Measurements from ENCODE around the gene SCAMP1. TPM values are rescaled to one million over a fixed set of nuclear protein-coding genes. Genes with fewer than 3 reads are reported as not detected.
"Not testable (repeated sequence)": the region's sequence is repeated elsewhere in the genome, so short reads cannot be mapped to it uniquely, and the experiment has no call there.

Gene SCAMP1
- total RNA-seq, 6 experiments from 2014 or later, result 37.4 to 50.6 (median 44.9) TPM

DNA sequence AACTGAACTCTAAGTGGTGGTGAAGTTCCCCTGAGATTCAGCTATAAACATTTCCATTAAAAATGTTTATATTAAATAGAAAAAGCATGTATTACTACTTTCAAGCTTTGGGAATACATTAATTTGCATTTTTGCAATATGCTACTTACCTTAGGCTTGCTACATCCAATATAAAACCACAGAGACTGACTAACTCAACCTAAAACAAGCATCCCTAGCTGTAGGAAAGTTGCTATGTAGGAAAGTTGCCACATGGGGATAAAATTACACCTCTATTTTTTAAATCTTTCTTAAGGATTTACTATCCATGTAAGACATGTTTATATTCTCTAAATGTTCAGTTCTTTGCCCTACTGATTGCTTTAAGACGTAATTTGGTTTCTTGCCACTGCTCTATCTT, 12.8 kb downstream of the SCAMP1 start:
- H3K9me3 Mint-ChIP-seq, result no peaks in the 10 kb centered on the region
- no peak overlapping the region for H3K4me3 Mint-ChIP-seq
- peaks cover 18% of the 10 kb centered on the region for H3K4me1 Mint-ChIP-seq (ENCODE audit: low read depth)
- no peaks in the 10 kb centered on the region for H3K36me3 Mint-ChIP-seq (ENCODE audit: low read depth)
- H3K27me3 Mint-ChIP-seq (ENCODE audit: insufficient read depth), result no peaks in the 10 kb centered on the region
- TF ChIP-seq CTCF (IDR thresholded peaks at IDR 0.05), result no peak
- no peak overlapping the region for H3K27ac Mint-ChIP-seq
- no peak for DNase-seq

GRCh38 chr5:78376315-78376714, 15.9 kb downstream of the SCAMP1 start:
- no peaks in the 10 kb centered on the region for H3K9me3 Mint-ChIP-seq
- no peak overlapping the region for H3K4me3 Mint-ChIP-seq
- no peaks in the 10 kb centered on the region for H3K36me3 Mint-ChIP-seq (ENCODE audit: low read depth)
- TF ChIP-seq CTCF (IDR thresholded peaks at IDR 0.05), result no peak
- H3K4me1 Mint-ChIP-seq (ENCODE audit: low read depth), result peaks cover 18% of the 10 kb centered on the region
- H3K27ac Mint-ChIP-seq, result no peak overlapping the region
- DNase-seq, result no peak
- no peaks in the 10 kb centered on the region for H3K27me3 Mint-ChIP-seq (ENCODE audit: insufficient read depth)

- Mint-ChIP-seq H3K27ac (no peak overlapping the region), H3K4me1 (ENCODE audit: low read depth) (peaks cover 18% of the 10 kb centered on the region), H3K36me3 (ENCODE audit: low read depth) (no peaks in the 10 kb centered on the region), H3K9me3 (no peaks in the 10 kb centered on the region), H3K4me3 (no peak overlapping the region), H3K27me3 (ENCODE audit: insufficient read depth) (no peaks in the 10 kb centered on the region)
- no peak for TF ChIP-seq CTCF (IDR thresholded peaks at IDR 0.05)
- DNase-seq, result peak; percentile 17
Measured at GRCh38 chr5:78377056-78377717, 16.8 kb downstream of the SCAMP1 start.

DNA sequence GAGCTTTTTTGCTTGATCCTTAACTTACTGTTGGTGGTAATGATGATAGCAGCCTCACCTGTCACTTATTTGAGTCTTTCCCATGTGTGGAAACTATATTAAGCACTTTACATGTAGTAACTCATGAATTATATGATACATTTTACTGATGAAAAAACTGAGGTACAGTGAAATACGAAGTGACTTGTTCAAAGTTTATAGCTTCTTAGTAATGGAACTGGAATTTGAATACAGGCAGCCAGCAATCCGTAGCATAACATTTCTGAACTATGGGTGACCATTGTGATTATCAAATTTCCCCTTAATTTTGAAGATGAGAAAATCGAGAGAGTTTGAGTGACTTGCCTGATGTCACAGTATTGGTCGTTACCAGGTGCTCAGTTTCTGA, 17.3 kb downstream of the SCAMP1 start:
- no peaks in the 10 kb centered on the region for H3K9me3 Mint-ChIP-seq
- H3K4me1 Mint-ChIP-seq (ENCODE audit: low read depth), result peaks cover 18% of the 10 kb centered on the region
- no peaks in the 10 kb centered on the region for H3K36me3 Mint-ChIP-seq (ENCODE audit: low read depth)
- no peak for DNase-seq
- no peaks in the 10 kb centered on the region for H3K27me3 Mint-ChIP-seq (ENCODE audit: insufficient read depth)
- TF ChIP-seq CTCF (IDR thresholded peaks at IDR 0.05), result no peak
- H3K4me3 Mint-ChIP-seq, result no peak overlapping the region
- H3K27ac Mint-ChIP-seq, result no peak overlapping the region

DNA sequence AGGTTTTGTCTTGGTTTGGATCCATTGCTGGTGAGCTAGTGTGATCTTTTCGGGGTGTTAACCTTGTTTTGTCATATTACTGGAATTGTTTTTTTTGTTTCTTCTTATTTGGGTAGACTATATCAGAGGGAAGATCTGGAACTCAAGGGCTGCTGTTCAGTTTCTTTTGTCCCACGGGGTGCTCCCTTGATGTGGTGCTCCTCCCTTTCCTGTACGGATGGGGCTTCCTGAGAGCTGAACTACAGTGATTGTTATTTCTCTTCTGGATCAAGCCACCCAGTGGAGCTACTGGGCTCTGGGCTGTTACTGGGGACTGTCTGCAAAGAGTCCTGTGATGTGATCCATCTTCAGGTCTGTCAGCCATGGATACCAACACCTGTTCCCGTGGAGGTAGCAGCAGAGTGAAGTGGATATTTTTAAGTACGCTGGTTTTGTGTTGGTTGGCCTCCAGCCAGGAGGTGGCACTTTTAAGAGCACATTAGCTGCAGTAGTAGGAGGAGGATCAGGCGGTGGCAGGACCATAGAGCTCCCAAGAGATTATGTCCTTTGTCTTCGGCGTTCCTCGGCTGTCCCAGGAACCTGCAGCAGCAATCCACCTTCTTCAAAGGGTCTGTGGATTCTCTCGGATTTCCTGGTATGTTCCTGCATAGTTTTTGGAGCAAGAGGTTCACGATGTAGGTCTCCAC, 27.2 kb downstream of the SCAMP1 start:
- H3K4me3 Mint-ChIP-seq, result no peak overlapping the region
- TF ChIP-seq CTCF (IDR thresholded peaks at IDR 0.05), result no peak
- H3K36me3 Mint-ChIP-seq (ENCODE audit: low read depth), result peaks cover 32% of the 10 kb centered on the region
- no peaks in the 10 kb centered on the region for H3K27me3 Mint-ChIP-seq (ENCODE audit: insufficient read depth)
- DNase-seq, result no peak
- no peak overlapping the region for H3K27ac Mint-ChIP-seq
- H3K9me3 Mint-ChIP-seq, result peaks cover 6% of the 10 kb centered on the region; the same call in 1 of the 2 replicates
- H3K4me1 Mint-ChIP-seq (ENCODE audit: low read depth), result no peaks in the 10 kb centered on the region

DNA sequence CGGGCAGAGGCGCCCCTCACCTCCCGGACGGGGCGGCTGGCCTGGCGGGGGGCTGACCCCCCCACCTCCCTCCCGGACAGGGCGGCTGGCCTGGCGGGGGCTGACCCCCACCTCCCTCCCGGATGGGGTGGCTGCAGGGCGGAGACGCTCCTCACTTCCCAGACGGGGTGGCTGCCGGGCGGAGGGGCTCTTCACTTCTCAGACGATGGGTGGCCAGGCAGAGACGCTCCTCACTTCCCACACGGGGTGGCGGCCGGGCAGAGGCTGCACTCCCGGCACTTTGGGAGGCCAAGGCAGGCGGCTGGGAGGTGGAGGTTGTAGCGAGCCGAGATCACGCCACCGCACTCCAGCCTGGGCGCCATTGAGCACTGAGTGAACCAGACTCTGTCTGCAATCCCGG, 30.9 kb downstream of the SCAMP1 start:
- not testable (repeated sequence) for H3K4me3 Mint-ChIP-seq; H3K27me3 Mint-ChIP-seq (ENCODE audit: insufficient read depth); H3K9me3 Mint-ChIP-seq; H3K4me1 Mint-ChIP-seq (ENCODE audit: low read depth); H3K27ac Mint-ChIP-seq; DNase-seq
- peaks cover 17% of the 10 kb centered on the region for H3K36me3 Mint-ChIP-seq (ENCODE audit: low read depth)

Measured in HFFc6 (cell line).